PC-3 (cell line): ENCODE data around the gene CA4.

Source experiments
- EZH2 ChIP-seq: fragments of 300-600 bp; sonication (generic); IDR thresholded peaks from one replicate; pipeline ENCODE4 v1.6.1; 2017; ENCODE audit warnings: antibody characterized with exemption, mild to moderate bottlenecking, low read length; ENCODE audit not compliant: unreplicated experiment
- EZH2phosphoT487 ChIP-seq: fragments of 300-600 bp; sonication (generic); IDR thresholded peaks from 2 replicates; pipeline ENCODE4 v1.6.1; 2018; ENCODE audit warnings: mild to moderate bottlenecking, antibody characterized with exemption, low read length, borderline replicate concordance
- TF ChIP-seq, protein P1 (sequence below): fragments of 300-600 bp; sonication (generic); conservative IDR thresholded peaks from 2 replicates; pipeline ENCODE4 v1.5.1; 2017; ENCODE audit warnings: antibody characterized with exemption, low read depth, mild to moderate bottlenecking, low read length

DNA sequence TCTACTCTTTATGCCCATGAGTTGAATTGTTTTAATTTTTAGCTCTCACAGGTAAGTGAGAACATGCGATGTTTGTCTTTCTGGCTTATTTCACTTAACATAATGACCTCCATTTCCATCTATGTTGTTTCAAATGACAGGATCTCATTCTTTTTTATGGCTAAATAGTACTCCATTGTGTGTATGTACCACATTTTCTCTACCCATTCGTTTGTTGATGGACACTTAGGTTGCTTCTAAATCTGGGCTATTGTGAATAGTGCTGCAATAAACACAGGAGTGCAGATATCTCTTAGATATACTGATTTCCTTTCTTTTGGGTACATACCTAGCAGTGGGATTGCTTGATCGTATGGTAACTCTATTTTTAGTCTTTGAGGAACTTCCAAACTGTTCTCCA, 19.3 kb upstream of the CA4 start:
- TF ChIP-seq, protein P1, sequence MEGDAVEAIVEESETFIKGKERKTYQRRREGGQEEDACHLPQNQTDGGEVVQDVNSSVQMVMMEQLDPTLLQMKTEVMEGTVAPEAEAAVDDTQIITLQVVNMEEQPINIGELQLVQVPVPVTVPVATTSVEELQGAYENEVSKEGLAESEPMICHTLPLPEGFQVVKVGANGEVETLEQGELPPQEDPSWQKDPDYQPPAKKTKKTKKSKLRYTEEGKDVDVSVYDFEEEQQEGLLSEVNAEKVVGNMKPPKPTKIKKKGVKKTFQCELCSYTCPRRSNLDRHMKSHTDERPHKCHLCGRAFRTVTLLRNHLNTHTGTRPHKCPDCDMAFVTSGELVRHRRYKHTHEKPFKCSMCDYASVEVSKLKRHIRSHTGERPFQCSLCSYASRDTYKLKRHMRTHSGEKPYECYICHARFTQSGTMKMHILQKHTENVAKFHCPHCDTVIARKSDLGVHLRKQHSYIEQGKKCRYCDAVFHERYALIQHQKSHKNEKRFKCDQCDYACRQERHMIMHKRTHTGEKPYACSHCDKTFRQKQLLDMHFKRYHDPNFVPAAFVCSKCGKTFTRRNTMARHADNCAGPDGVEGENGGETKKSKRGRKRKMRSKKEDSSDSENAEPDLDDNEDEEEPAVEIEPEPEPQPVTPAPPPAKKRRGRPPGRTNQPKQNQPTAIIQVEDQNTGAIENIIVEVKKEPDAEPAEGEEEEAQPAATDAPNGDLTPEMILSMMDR = no peak
- TF ChIP-seq EZH2 = no peak
- TF ChIP-seq EZH2phosphoT487 = no peak
